ENCODE measurements around the gene GPR35.
"Not testable (repeated sequence)": the region's sequence is repeated elsewhere in the genome, so short reads cannot be mapped to it uniquely, and the experiment has no call there.

The GPR35 gene

GRCh38 chr2:240602266-240603050 is 22.8 kb upstream of the GPR35 start:
- DNase-seq = no peak

GRCh38 chr2:240603081-240603835 is 22.0 kb upstream of the GPR35 start:
- DNase-seq = no peak

GRCh38 chr2:240603846-240604245 is 21.4 kb upstream of the GPR35 start:
- no peak for DNase-seq

GRCh38 chr2:240604291-240604938 is 20.9 kb upstream of the GPR35 start:
- peak in 54 of 56 donors; percentile 20 to 97 (median 66) for DNase-seq

GRCh38 chr2:240604939-240605716 is 20.2 kb upstream of the GPR35 start:
- DNase-seq = no peak

- DNase-seq = no peak
Observed at GRCh38 chr2:240605867-240606743, 19.2 kb upstream of the GPR35 start.

GRCh38 chr2:240611601-240612210 is 13.6 kb upstream of the GPR35 start:
- no peak for DNase-seq

GRCh38 chr2:240613781-240614180 is 11.5 kb upstream of the GPR35 start:
- DNase-seq = no peak

- no peak for DNase-seq
Observed at GRCh38 chr2:240614391-240614790, 10.9 kb upstream of the GPR35 start.

- DNase-seq = no peak
Observed at GRCh38 chr2:240615396-240615795, 9.9 kb upstream of the GPR35 start.

- DNase-seq = no peak
Observed at GRCh38 chr2:240615820-240616547, 9.3 kb upstream of the GPR35 start.

- not testable (repeated sequence) for DNase-seq
Observed at GRCh38 chr2:240616860-240617666, 8.2 kb upstream of the GPR35 start.

GRCh38 chr2:240618776-240619175 is 6.5 kb upstream of the GPR35 start:
- no peak for DNase-seq

GRCh38 chr2:240619506-240620148 is 5.7 kb upstream of the GPR35 start:
- no peak for DNase-seq

- DNase-seq = no peak
Observed at GRCh38 chr2:240620149-240620731, 5.0 kb upstream of the GPR35 start.

- DNase-seq = no peak
Observed at GRCh38 chr2:240620859-240621258, 4.4 kb upstream of the GPR35 start.

GRCh38 chr2:240622060-240622411 is 3.2 kb upstream of the GPR35 start:
- DNase-seq = no peak

All from nucleus accumbens (tissue), 56 donors.